Activated CD4-positive, alpha-beta T cell treated with anti-CD3 and anti-CD28 coated beads, Interleukin-2, amount 50 U/mL, for 24 hours (primary cell): ENCODE measurements around the gene AOPEP.

Experiments used
- DNase-seq, 2 donors: peaks; one replicate each; pipeline ENCODE4 v3.0.0-alpha.2; 2020; ENCODE audit warnings: low read depth in 1 of 2, low spot score in 1 of 2

Gene AOPEP

DNA sequence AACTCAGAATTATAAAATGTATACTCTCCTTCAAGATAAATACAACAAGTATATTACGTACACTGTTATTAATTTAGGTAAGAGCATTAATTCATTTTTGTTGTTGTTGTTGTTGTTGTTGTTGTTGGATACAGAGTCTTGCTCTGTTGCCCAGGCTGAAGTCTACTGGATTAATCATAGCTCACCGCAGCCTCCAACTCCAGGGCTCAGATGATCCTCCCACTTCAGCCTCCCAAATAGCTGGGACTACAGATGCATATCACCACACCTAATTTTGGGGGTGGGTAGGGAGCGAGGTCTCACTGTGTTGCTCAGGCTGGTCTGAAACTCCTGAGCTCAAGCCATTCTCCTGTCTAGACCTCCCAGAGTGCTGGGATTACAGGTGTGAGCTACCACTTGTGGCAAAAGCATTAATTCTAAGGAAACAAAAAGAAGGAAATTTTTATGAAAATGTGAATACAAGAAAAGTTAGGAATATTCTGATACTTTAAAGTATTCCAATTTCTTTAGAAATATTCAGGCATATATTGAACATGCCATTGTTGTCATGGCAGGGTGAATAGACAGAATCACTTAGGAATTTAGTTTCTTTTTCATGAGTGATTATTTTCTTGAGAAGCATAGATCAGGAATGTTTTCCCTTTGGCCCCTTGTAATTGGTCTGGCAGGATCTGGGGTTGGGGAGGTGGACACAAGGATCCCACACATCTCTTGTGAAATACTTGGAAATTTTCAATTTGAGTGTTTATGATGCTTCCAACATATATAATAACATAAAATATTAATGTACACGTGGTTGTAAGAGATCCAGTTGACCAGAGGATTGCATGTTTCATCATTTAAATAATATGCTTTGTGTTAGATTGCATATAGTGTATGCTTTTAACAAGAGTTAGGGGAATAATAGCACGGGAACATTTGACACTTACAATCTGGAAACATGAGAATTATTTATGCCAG is 327.4 kb downstream of the AOPEP start:
- DNase-seq: no peak

DNA sequence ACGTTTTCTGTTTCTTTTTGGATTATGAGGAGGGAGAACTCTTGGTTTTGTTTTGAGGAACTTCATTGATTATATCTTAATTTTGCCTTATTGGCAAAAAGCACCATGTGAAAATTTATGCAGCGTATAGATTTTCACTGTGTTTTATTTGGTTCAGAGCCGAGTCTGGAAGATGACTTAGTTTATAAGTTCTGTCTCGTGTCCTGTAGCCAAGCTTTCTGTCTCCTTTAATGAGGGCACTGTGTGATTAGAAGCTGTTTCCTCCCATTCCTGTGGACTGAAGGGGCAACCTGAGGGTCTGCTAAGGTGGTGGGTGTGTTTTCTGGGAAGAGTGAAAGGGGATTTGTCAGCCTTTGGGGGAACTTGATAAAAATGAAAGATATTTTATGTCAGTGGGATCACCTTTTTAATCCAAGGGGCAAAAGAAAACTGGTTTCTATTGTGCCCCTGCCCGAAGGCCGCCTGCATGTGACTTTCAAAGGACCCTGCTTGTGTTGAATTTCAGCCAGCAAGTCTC is 328.9 kb downstream of the AOPEP start:
- no peak for DNase-seq

DNA sequence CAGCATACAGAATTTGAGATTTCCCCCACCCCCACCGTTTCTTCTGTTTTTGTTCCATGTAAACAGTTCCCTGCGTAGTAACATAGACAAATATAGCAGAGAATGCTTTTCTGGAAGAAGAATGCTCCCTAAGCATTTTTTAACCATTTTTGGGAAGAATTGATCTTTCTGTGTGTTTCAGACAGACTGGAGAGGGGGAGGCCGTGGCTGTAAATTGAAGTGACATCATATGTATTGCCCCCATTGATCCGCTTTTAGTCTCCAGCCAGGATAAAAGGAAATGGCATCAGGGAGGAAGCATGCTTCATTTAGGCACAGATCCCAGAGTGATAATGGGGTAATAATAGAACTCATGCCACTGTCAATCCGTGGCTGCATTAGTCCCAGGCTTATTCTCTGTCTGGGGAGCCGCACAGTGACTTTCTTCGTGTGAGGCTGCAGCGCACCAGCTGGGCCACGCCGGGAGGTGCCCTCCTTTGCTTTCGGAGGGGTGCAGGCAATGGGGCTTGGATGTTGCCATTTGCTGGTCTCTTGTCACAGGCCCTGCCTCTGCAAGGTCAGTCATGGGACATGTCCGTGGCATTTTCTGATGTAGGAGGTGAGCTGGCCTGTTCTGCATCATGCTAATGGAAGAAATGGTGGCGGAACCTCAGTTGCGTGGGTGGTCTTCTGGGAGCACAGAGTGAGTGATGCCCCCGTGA is 329.5 kb downstream of the AOPEP start:
- DNase-seq: no peak

DNA sequence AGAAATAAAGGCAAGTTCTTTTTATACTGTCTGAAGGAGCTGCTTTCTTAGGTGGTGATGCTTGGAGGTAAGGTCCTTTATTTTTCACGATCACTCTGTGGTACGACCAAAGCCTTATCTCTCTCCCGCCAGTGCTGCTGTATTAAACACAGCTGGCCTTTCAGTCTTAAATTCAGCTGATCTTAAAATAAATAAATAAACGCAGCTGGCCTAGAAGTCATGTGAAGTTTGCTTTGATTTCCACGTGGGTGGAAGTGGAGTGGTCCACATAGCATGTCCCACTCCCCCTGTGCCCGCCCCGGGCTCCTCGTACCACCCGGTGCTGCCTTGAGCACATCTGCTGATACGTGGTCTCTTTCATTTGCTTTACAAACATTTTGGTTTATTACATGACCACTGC is 330.6 kb downstream of the AOPEP start:
- DNase-seq: no peak

DNA sequence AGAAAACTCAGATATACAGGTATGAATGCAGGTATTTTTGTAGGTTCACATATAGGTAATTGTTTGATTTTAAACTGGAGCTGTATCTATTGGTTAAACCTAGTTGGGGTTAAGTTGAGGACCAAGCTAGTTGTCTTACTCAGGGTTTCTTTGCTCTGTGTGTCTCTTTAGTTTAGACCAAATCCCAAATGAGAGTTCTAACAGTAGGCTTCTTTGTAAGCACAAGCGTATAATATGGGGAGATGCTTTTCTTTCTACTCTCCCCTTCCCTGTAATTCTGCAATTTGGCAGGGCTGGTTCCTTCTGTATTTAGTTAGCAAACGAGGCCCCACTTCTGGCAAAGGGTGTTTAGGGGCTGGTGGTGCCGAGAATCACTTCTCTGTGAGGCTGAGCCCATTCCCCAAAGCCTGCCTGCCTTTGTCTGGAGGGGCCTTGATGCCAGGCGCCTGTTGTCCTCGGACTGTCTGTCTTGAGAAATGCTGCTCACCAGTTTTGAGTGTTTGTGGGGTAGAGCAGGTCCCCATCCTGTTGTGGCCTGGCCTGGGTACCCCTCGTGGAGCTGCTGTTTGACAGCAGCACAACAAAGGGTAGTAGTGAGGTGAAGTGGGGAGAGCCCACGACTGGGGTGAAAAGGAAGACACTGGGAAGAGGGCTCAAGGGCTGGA is 331.8 kb downstream of the AOPEP start:
- DNase-seq: no peak

DNA sequence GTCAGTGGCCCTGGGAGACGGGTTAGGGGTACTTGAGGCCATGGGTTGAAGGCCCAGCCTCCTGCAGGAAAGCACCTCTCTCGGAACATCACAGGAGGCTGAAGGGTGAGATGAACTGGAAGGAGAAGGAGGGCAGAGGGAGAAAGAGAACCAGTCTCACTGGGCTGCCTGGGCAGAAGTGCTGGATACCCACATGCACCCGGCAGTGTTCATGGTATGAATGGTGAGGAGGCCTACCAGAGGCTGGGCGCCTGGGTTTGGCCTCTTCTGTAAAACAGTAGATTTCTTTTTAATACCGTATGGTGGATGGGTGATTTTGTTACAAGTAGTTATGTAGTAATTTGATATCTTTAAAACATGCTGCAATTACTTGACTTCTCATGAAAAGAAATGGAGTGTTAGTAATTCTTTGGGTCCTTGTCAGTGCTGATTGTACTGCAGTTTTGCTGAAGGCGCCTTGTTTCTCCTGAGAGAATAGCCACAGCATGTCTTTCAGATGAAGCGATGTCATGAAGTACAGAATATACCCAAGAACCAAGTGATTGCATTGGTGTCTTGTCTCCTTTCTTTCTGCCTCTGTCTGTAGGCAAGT is 332.4 kb downstream of the AOPEP start:
- DNase-seq: no peak

DNA sequence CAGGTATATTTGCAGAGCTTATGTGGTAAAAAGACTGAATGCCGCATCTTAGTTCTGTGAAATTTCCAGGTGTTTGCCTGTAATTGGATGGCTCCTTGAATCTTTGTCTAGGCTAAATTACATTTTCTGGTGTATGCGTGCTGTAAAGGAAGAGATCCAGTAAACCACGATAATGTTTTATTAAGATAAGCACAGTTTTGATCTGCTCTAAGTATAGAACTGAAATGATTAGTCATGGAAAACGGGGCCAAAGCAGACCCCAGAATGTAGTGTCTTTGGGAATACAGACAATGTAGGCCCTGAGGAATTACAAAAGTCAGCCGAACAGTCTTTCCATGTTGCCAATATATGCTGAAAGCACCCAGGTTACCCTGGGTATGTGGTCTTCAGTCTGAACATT is 333.7 kb downstream of the AOPEP start:
- no peak for DNase-seq

DNA sequence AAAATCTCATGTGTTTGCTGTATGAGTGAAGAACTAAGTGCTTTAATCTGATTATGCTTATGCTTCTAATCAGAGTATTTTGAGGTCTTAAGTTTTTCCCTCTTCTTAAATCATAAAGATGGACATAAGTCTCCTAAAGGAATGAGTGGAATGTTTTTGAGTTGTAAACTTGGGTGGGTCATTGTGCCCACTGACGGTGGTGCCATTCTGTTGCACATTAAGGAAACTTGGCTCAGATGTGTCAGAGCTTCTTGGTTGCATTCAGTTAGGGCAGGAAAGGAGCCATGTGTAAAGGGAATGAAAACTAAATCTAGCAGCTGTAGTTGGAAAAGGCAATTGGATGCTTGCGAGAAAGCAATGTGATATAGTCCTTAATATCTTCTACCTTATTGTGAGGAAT is 334.4 kb downstream of the AOPEP start:
- DNase-seq: no peak

DNA sequence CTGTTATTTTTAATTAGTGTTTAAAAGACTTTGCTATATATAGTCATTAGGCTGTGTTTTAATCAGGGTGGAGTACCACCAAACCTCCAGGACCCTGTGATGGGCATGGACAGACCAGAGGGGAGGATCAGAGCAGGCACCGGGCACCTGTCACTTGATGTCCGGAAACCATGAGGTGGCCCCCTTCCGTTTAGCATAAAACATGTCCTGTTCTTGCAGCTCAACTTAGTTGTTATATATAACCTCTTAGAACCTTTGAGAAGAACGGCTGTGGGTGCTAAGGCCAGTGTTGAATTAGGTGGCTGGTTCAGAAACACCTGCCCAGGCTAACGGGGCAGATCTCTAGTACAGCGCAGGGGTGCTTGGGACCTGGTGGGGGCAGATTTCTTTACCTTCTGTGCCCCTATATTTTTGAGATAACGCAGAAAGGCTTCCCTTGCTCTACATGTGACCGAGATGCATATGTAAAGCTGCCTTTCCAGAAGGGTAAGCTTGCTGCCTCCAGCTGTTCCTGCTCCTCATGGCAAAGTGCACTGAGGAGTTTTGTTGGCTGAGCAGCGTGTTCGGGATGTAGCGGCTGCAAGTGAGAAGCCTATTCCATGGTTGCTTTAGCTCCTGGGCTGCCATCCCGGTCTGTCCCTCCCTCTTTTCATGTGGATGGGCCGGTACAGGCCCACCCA is 335.6 kb downstream of the AOPEP start:
- no peak for DNase-seq

DNA sequence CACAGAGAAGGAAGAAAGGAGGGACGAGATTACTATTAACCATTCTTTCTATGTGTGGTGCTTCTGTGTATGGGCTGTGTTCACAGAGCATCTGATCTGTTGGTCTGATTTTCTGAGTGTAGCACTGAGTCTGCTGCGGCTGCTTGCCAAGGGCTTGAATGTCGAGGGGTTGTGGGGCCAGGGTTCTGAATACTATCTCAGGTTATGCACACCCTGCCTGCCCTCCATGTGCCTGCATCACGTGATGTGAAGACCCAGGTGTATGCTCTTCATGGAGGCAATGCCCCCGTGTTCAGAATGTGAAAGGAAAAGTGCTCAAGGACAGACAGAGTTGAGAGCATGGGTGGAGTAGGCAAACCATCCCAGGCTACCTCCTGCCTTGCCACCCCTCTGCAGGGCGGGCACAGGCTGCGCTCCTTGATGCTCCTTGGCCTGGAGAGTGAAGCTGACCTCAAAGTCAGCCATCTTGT is 336.1 kb downstream of the AOPEP start:
- no peak for DNase-seq

DNA sequence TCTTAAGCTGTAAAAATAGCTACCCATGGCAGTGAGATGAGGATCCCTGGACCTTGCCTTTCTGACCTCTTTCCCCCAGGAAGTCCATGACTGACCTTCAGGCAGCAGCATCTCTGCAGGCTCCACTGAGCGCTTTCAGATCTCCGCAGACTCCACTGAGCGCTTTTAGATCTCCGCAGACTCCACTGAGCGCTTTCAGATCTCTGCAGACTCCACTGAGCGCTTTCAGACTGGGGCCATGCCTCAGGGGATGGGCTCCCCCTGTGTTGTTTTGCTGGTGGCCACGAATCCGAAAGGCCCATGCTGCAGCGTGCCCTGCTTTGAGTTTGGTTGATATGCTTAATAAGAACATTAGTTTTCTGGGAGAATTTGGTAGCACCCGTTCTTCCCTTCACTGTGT is 336.8 kb downstream of the AOPEP start:
- no peak for DNase-seq

DNA sequence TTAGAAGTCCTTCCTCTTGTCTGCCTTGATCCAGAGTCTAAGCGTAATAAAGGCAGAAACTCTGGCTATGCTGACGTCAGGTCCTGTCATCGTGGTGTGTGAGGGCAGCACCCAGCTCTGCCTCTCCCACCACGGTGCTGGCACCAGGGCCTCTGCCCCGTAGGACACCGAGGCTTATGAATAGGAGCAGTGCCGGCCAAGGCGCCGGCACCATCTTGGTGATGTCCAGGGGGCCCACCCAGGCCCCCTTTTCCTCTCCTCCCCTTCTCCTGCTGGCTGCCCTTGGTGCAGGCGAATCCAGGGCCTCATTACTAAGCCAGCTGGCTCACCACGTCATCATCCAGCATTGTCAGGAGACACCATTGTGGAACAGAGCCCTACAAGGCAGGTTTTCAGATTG is 338.7 kb downstream of the AOPEP start:
- DNase-seq: no peak

DNA sequence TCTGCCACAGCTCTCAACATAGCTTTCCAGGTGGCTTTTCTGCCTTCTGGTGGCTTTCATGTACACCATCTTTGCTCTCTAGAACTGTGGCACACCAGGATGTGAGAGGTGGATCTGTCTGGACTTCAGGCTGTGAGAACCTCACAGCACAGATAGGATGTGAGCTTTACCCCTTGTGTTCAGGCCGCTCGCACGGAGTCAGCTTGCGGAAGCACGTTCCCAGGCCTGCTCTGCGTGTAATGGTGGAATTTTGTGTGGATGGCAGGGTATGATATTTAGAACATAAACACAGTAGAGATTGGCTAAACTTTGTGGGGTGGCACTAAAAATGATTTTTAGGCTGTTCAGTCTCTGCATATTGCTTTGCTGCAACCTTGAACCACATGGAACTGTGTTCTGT is 340.6 kb downstream of the AOPEP start:
- DNase-seq: no peak

DNA sequence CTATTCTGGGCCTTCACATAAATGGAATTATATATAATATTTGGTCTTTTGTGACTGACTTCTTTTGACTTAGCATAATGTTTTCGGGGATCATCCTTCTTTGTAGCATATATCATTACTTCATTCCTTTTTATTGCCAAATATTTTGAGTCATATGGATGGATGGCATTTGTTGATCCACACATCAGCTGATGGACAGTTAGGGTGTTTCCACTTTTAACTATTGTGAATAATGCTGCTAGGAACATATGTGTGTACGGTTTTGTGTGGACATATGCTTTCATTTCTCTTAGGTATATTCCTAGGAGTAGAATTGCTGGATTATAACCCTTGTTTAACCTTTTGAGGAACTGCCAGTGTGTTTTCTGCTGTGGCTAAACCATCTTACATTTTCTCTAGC is 341.4 kb downstream of the AOPEP start:
- DNase-seq: no peak

DNA sequence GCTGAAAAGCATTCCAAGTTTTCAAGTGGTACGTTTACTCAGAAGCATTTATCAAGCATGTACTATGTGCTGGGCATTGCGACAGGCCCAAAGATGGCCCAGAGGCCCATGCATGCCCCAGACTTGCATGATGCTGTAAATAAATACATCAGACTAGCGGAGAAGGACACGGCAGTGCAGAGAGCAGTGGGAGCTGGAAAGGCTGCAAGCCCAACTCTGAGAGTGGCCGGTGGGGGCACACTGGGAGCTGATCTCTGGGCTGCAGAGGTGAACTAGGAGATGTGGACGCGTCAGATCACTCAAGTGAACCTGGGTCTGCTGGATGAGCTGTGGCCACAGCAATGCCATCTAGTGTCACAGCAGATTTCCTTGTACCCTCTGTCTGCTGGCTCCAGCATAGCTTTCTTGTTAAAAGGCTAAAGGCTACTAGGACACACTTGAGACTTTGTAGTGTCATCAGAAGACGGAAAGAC is 344.1 kb downstream of the AOPEP start:
- no peak for DNase-seq

DNA sequence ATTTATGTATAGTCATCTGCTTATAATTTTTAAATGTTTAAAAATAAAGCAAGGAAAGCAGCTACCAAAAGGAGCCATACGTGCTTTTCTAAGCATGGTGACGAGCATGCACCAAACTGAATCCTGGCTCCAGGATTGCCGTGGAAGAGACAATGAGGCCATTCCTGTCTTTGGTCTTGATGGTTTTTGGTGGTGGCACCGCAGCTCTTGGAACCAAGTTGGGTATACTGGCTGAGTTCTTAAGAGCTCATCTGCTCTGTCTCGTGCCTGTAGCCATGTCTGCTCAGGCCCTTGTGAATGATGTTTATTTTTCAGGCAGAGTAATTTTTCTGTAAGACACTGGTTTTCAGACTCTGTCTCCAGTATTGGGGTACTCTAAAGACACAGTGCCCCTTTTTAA is 345.0 kb downstream of the AOPEP start:
- no peak for DNase-seq

DNA sequence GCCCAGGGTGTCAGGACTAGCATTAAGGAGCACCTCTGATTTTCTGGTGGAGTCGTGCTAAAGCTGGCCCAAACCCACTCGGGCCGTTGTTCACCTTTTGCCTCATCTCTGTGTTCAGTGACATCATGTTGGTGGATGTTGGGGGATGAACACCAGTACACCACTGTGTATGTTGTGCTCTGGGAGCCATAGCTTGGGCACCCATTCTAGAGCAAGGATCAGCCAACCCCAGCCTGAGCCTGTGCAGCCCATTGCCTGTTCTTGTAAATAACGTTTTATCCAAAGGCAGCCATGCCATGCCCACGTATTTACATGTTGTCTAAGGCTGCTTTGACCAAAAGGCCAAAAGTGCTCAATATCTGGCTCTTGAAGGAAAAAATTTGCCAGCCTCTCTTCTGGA is 345.4 kb downstream of the AOPEP start:
- DNase-seq: no peak

DNA sequence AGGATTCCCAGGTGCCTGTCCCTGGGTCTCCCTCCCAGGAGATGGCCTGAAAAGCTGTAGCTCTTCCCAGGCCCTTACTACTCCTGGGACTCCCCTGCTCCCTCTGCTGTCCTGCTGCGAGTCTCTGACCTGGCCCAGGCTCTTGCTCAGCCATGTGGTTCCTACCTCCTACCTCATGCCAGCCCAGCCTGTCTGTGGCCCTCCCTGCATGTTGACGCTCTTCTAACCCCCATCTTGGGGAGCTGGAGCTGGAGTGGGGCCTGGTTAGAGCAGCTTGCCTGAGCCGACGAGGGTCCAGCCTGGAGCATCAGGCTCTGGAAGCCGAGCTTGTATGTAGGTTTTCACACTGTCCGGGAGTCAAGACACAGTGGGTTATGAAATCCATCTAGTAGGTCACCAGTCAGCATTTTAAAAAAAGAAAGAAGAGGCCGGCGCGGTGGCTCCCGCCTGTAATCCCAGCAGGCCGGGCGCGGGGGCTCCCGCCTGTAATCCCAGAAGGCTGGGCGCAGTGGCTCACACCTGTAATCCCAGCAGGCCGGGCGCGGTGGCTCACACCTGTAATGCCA is 346.6 kb downstream of the AOPEP start:
- DNase-seq: no peak

DNA sequence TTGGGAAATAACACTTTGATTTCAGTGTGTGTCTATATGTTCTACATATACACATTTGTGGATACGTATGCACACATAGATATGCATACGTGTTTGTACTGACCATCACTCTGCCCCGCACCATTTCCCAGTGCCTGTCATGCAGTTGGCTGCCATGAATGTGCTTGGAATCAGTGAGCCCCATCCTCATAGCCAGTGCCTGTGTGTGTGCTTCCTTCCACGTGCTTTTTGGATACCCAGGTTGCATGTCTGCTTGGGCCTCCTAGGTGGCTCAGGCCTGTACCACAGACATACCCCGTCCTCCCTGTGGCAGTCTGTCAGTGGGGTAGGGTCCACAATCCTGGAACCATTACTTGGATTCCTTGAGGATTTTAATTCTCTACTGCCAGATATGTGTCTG is 347.4 kb downstream of the AOPEP start:
- no peak for DNase-seq

DNA sequence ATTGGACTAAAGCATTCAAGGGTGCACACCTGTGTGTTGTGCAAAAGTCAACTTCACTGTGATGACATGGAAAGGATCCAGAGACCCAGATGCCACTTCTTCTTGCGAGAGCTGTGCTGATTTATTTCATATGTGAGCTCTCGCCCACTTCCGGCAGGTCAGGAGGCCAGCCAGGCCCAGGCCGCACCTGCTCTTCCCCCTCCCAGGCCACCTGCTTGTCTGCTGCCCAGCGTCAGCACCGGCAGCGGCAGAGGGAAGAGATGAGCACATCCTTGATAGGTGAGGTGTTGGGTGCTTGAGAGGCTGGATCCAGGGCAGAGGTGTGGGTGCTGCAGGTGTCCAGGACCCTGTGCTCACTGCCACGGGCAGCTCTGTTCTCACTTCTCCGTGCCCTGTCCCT is 348.1 kb downstream of the AOPEP start:
- no peak for DNase-seq
